HG03575 (cell line): Measurements from ENCODE around the gene COL20A1.
"Not testable (repeated sequence)": the region's sequence is repeated elsewhere in the genome, so short reads cannot be mapped to it uniquely, and the experiment has no call there.

Experiments used
- ATAC-seq: cut with Tn5 transposase; IDR thresholded peaks from one replicate; pipeline ENCODE4 v1.9.1; 2021; ENCODE audit not compliant: unreplicated experiment, insufficient number of reproducible peaks, low FRiP score; ENCODE audit errors: extremely low read depth

COL20A1 gene

GRCh38 chr20:63377256-63377941, 84.4 kb downstream of the COL20A1 start:
- ATAC-seq, result no peak

DNA sequence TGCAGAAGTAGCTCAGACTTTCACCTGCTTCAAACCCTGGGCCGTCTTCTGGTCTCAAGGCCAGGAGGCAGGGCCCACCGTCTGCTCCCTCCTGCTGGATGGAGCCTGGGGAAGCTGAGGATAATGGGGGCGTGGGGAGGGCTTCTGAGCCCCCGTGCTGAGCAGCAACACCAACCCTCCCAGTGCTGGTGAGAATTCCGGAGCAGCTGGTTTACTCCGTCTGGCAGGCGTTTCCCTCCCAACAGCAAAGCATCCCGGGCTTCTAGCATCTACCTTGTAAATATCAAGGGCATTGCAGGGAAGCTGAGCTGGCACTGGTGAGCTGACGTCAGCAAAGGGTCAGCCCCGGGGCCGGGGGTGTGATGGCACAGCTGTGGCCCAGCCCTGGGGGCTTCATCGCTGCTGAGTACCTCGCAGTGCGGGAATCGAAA, 85.0 kb downstream of the COL20A1 start:
- no peak for ATAC-seq

GRCh38 chr20:63378626-63379025, 85.6 kb downstream of the COL20A1 start:
- no peak for ATAC-seq

DNA sequence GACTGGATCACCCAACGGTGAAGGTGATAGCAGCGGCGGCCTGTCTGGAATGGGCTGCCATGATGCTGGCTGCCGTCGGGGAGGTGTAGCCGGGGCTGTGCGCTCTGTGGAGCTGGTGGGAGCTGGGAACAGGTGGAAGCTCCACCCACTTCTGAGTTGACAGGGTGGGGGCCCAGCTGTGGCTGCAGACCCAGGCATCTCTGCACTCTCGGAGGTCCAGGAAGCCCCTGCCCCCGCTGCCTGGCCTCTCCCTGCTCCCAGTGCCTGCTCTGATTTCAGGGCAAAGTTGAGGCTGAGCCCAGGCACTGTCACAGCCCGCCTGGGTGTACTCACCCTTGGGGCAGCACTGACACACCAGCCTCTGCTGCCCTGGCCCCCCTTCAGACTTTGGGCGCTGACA, 86.3 kb downstream of the COL20A1 start:
- ATAC-seq, result no peak

DNA sequence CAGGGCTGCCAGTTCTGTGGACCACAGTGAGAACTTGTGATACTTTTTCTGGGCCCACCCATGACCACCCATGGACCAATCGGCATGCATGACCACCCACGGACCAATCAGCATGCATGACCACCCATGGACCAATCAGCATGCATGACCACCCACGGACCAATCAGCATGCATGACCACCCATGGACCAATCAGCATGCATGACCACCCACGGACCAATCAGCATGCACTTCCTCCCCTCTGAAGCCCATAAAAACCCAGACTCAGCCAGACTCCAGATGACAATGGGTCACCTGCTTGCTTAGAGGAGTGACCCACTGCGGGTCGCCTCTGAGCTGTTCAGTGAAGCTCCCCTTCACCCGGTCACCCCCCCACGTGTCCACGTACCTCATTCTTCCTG, 86.9 kb downstream of the COL20A1 start:
- ATAC-seq, result not testable (repeated sequence)

DNA sequence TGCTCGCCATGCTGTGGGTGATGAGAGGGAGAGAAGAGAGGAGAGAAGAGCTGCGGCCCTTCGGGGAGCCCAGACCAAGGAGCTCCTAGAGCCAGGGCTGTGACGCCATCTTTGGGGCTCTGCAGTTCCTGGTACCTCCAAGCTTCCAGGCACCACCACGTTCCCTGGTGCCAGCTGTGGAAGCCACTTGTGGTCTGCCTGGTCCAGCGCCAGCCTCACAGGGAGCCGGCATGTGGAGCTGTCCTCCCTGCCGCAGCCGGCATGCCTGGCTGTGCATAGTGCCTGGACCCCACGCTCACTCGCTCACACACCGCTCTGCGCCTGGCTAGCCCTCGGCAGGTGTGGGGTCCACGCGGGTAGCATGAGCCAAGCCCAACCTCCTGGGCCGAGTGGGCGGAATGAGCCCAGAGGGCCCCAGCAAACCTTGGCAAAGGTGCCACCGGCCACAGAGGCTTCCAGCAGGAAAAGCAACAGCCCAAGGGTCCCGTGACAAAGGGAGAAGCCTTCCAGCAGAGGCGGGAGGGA, 87.4 kb downstream of the COL20A1 start:
- no peak for ATAC-seq

DNA sequence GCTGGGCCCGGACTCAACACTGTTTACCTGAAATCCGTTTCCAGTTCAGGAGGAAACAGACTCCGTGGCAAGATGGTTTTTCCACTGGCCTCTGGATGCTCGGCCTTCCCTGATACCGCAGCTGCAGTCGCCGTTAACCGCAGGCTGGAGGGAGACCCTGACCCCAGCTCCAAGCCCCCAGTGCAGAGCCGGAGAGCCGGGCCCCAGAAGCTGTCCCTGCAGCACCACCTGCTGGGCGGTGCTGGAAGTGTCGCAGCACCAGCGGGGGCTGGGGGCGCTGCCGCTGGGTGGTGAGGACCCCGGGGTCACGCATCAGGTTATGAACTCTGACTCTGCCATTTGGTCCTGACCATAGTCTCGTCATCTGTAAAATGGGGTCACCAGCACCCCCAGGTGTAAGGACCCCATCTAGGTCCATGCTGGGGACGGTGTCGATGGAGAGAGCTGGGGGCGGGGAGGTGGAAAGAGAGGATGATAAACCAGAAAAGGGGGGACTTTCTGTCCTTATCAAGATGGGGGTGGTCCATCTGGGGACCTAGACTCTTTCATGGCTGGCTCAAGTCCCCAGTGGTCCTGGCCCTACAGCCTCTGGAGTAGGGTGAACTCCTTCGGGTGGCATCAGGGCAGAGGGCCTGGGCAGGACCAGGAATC, 88.9 kb downstream of the COL20A1 start:
- no peak for ATAC-seq

DNA sequence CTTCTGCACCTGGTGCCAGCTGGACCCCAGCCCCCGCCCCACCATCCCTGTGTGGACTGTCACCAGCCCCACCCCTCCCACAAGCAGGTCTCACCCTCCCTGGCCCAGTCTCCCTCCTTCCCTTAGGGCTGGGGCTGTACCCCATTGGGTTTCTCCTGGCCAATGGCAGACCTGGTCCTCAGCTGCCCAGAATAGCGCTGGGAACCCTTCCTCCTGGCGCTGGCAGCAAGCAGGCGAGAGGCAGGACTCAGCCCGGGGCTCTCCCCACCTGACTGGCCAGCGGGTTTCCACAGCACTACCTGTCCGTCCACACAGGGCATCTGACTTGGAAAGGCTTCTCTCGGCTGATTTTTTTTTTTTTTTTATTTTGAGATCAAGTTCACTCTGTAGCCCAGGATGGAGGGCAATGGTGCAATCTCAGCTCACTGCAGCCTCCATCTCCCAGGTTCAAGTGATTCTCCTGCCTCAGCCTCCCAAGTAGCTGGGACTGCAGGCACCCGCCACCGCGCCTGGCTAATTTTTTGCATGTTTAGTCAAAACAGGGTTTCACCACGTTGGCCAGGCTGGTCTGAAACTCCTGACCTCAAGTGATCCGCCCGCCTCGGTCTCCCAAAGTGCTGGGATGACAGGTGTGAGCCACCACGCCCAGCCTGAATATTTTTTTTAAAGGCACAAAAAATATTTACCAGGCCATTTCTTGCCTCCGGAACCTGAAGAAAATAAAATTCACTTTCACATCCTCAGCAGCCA, 89.7 kb downstream of the COL20A1 start:
- no peak for ATAC-seq

DNA sequence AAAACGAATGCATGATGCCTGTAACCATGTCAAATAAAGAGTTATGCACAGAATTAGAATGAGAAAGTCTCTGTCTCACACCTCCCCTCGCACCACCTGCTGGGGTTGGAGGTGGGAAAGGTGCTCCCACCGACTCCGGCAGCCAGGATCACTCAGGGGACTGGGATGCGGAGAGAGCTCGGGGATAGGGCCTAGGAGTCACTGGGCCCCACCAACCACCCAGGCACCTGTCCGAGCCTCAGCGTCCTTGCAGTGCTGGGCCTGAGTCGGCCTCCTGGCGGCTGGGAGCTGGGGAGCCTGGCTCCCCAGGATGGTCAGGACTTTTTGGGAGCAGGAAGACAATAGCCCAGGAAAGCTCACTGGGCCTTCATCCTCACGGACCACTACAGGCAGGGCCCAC, 90.6 kb downstream of the COL20A1 start:
- ATAC-seq, result no peak

DNA sequence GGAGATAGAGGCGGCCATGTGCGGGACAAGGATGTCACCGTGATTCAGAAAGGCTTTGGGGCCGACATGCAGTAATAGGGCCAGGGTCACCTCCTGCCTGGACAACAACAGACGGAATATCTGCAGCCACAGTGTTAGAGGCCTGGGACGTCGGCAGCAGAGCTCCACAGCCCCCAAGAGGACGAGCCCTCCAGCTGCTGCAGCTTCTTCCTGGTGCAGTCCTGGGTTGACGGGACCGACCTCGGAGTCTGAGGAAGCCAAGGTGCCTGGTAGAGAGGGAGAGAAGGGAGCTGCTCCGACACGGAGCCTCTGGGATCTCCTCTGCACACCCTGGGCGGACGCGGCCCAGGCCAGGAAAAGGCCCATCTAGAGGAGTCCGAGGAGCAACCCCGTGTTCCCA, 91.3 kb downstream of the COL20A1 start:
- ATAC-seq, result no peak
